Measurements from ENCODE around the gene DCAKD.
"Not testable (repeated sequence)": the region's sequence is repeated elsewhere in the genome, so short reads cannot be mapped to it uniquely, and the experiment has no call there.

Gene DCAKD

DNA sequence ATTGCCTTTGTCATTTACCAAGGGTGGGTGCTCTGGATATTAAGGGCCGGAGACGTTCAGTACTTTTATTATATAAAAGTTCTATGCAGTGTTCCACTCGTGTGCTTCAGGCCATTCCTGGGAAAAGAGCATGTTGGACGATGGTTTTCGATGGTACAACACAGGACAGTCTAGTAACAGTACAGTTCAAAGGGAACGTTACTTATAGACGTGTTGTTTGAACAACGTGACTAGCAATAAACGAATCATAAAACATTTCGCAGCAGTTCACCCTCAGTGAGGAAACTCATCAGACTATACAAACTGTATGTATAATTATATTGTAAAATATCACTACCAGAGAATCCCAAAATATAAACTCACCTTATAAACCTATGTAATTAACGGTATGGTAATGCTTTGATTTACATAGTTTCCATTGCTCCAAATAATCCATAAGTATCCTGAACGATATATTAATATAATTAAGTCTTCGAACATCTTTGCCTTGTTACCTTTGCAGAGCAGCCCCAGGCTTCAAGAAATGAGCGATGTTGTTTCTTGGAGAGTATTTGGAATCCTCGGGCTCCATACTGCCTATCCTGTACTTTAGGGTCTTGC is 10.3 kb upstream of the DCAKD start:
- DNase-seq = no peak

DNA sequence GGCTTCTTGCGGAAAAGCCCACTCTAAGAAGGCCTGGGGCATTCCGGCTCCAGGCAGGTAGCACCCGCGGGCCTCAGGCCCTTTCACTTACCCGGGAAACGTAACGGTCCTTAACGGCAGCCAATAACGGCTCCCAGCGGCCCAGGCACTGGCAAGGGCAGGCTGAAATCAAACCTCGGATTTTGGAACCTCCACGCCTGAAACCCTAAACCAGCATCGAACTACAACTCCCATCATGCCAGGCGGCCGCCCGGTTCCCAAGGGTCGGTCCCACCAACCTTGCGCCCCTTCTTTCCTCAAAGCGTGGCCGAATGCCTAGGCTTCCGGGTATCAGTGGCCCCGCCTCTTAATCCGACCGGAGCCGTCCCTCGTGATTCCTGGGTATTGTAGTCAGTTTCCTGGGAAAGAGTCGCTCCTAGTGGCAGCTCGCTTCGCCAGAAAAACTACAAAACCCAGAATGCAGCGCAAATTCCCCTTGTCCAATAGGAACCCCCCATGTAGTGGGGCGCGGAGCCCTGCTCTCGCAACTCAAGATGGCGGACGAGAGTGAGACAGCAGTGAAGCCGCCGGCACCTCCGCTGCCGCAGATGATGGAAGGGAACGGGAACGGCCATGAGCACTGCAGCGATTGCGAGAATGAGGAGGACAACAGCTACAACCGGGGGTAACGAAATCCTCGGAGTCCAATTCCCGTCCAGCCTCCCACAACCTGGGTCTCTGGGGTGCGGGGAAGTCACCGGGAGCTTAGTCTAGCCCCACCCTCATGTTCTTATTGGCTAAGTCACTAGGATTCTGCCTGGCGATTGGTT is 9.6 kb upstream of the DCAKD start, which contains the start of gene NMT1:
Gene NMT1, plus strand, starts transcription at position 521 of the 809 bp plus-strand sequence. Its CDS starts 13 bp downstream, at position 534.
- peak; percentile 97 to 98 for DNase-seq

DNA sequence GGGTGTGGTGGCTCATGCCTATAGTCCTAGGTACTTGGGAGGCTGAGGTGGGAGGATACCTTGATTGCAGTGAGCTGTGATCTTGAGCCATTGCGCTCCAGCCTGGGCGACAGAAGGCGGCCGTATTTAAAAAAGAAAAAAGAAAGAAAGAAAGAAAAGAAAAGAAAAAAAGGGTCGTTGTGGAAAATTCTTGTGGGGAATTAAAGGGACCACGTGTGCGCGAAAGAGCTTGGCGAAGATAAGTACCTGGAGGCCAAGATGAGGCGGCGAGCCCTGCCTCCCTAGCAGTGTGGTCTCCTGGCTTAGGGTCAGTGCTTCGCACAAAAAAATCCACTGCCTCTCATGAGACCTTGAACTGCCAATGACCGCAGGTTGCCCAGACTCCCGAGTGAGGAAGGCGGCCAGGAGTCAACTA is 9.0 kb upstream of the DCAKD start:
- DNase-seq = no peak

DNA sequence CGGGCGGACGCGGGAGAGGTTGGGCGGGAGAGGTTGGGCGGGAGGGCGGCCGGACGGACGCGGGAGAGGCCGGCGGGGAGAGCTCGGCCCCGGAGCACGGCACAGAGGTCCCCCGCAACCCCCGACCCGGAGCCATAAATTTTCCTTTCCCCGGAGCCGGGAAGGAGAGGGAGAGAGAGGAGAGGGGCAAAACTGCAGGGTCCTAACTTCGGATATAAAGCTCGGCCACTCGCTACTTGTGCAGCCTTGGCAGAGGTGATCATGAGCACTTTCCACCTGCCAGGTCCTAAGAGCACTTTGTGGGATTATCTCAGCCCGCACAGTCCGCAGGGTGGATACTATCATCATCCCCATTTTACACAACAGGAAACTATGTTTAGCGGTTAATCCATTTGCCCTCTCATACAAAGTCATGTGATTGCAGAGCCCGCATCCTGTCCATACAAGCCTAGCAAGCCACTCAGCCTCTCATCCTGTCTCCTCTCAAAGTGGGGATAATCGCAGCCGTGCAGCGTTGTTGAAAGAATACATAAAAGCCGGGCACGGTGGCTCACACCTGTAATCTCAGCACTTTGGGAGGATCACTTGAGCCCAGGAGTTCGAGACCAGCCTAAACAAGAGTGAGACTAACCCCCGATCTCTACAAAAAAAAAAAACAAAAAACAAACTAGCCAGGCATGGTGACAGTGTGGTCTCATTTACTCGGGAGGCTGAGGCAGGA is 780 bp upstream of the DCAKD start:
- peak; percentile 25 to 32 for DNase-seq

DNA sequence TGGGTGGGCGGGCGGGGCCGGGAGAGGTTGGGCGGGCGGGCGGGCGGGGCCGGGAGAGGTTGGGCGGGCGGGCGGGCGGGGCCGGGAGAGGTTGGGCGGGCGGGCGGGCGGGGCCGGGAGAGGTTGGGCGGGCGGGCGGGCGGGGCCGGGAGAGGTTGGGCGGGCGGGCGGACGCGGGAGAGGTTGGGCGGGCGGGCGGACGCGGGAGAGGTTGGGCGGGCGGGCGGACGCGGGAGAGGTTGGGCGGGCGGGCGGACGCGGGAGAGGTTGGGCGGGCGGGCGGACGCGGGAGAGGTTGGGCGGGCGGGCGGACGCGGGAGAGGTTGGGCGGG is 254 bp upstream of the DCAKD start:
- not testable (repeated sequence) for DNase-seq

DNA sequence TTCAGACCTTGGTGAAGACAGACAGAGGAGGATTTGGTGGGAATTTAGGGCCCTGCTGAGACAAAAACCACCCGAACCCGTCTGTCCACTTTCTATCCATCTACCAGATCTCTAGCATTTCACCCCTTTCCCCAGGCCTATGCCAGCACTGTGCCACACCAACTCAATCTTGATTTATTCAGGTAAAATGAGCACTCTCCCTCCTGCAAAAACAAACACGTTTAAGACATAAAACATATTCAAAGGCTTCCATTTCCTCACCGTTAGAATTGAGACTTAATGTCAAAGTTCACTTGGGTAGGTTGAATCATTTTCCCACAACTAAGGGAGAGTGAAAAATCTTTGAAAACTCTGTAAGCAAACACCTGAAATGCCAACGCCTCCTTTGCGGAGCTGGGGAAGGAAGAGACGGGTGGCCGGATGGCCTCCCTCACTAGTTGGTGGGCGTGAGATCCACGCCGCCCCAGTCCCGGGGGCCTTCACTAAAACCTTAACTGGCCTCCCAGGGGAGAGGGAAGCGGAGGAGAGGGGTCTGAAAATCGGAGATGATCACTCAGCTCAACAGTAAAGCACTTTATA is 862 bp downstream of the DCAKD start:
- DNase-seq = no peak

DNA sequence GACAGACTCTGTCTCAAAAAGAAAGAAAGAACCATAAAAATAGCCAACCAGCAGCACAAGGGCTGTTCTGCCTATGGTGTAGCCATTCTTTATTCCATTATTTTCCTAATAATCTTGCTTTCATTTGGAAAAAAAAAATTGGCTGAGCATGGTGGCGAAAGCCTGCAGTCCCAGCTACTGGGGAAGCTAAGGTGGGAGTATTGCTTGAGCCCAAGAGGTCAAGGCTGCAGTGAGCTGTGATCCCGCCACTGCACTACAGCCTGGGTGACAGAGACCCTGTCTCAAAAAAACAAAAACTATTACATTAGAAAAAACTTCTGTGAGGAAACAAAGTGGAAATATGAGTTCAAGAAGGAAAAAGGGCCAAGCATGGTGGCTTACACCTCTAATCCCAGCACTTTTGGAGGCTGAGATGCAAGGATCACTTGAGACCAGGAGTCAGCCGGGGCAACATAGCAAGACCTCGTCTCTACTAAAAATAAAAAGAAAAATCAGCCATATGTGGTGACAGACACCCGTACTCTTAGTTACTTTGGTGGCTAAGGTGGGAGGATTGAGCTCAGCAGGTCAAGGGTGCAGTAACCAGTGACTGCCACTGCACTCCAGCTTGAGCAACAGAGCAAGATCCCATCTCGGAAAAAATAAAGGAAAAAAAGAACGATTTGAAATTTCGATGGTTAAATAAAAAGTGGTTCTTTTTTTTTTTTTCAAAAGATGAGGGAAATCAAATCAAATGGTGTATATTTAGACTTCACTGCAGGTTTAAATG is 2.5 kb downstream of the DCAKD start:
- DNase-seq = no peak

DNA sequence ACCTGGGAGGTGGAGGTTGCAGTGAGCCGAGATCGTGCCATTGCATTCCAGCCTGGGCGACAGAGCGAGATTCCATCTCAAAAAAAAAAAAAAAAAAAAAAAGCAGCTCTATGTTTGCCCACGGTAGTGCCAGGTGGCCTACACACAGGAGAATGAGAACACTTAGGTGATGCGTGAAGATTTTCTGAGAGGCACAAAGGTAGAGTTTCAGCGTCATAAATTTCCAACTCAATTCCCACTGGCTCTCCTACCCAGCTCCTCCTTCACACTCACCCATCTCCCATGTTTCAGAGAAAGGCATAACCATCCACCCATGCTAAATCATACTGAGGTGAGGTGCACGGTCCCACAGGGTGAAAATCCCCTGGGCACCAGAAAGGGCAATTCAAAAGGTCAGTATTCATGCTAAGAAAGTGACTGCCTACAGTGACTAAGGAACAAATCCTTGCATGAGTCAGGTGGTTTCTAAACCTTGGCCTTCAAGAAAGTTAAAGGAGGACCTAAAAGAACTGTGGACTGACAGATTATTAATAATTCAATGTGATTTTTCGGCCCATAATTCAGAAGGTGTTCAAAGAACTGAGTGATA is 4.8 kb downstream of the DCAKD start:
- peak; percentile 30 to 64 for DNase-seq

DNA sequence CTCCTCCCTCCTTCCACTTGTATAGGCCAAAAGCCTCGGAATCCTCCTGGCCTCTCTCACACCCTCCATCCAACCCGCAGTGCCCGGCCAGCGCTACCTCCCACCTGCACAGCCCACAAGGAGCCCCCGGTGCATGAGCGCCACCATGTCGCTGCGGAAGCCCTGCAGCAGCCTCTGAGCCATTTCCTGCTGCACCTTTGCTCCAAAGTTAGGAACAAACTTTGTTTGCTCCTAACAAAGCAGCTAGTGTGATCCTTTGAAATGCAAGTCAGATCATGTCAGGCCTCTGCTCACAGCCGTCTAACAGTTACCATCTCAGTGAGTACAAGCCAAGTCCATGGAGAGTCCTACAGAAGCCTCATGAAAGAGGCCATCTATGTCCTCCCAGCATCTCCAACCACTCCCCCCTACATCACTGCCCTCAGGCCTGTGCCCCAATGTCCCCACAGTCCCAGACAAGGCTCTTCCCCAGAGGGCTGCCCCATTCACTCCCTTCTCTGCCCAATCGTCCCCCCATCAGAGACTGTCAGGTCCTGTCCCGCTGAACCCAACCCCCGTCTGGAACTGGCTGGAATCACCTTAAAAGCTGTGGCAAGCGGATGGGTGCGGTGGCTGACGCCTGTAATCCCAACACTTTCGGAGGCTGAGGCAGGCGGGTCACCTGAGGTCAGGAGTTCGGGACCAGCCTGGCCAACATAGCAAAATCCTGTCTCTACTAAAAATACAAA is 7.5 kb downstream of the DCAKD start:
- DNase-seq = no peak

DNA sequence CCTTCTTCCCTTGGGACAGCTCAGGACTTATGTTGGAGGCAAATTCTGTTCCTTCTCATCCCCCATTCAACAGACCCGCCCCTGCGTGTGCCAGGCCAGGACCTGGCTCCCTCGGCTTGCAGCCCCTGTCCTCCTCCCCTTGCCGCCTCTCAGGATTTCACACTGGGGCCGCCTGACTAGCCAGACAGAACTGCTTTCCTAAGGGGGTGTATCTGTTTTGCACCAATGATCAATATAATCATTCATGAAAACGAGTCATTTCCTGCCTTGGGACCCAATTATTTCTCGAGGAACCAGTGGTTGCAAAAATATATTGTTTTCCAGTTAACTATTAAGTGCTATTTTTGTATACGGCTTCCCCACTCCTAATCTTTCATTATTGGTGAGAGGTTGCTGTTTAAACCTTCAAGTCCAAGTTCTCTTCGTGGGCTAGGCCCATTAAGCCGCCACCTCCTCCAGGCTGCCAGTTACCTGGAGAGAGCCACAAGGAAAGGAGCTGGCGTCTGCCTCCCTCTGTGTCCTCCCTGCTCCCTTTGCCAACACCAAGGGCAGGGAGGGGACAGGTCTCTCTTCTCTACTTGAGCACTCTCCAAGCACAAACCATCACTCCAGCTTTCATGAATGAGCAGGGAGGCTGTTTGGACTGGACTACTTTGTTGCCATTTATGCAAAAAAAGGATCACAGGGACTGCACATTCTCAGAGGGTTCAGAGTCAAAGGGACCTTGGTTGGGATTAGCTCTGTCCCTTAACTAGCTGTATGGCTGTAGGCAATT is 8.9 kb downstream of the DCAKD start:
- no peak for DNase-seq

DNA sequence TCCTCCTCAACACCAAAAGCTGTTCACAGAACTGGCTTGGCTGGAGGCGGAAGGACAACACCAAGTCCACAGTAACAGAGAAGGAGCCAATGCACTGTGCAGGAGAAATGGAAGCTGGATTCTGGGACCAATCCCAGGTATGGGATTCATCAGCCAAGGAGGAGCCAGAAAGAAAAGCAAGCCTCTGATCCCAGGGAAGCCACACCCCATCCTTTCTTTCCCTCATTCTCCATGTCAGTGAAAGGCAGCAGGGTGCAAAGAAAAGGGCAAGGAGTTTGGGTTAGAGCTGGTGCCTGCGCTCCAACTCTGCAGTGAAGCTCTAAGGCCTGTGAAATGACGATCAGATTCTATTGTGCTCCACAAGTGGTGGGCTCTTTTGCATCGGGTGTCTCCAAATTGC is 11.0 kb downstream of the DCAKD start:
- no peak for DNase-seq

DNA sequence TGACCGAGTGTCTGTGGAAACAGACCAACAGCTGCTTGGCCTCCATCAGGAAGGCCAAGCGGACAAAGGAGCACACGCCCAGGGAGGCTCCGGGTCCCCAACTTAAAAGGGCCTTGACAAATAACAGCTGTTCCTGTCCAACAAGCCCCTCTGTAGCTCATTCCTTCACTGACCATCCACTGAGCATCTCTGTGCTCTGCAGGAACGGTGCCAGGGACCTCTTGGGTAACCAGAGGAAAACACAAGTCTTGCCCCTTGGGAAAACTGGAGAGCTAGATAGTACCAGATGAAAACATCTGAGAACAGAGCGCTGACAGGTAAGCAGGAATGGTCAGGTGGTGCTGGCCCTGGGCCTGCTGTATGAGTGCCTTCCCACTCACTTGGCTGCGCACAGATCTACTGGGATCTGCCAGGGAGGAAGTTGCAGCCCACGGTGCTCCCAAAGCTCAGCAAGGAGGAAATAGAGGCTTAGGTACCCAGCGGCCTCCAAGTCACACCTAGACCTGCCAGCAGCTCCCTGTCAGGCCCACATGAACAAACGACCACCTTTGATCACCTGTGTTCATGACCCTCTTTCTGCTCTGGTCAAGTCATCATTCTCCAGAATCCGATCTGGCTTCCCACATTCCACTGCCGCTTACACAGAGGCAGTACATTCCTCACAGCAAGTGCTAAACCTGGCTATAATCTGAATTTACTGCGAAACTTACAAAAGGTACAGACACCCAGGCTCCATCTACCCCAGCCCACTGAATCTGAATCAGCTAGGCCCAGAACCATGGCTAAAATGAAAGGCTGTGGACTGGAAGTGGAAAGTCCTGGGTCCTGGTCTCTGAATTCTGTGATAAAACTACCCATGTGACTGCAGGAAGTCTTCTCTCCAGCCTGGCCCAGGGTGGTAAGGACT is 12.5 kb downstream of the DCAKD start:
- no peak for DNase-seq

DNA sequence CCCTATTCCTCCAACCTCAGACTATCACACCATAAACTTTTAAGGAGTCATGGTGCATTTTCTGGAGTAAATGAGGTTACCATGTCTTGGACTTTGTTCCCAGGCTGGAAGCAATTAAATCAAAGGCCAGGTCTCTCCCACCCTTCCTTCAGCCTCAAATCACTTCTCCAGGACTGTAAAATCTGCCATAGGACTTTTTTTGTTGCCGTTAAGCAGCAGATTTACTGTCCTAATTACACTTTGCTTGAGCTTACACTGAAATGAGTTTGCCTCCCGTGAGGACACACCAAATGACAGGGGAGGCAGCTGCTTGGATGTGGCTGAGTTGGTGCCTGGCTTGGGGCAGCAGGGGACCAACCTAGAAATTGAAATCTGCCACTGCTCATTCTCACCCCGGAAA is 14.7 kb downstream of the DCAKD start:
- DNase-seq = no peak

DNA sequence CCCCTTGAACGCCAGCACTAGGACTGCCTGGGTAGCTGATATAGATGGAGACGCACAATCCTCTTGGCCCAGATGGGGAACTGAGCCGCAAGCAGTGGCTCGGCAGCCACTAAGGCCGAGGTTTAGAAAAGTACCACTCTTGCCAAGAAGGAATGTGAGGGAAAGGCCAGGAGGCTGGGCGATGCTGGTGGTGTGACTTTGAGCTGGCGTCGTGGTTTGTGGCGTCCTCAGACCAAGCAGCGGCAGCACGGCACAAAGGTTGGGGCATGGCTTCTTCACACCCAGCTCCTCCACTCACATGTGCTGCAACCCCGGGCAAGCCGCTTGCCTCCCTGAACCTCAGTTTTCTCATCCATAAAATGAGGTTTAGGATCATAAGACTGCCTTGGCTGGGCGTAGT is 15.6 kb downstream of the DCAKD start:
- DNase-seq = no peak

DNA sequence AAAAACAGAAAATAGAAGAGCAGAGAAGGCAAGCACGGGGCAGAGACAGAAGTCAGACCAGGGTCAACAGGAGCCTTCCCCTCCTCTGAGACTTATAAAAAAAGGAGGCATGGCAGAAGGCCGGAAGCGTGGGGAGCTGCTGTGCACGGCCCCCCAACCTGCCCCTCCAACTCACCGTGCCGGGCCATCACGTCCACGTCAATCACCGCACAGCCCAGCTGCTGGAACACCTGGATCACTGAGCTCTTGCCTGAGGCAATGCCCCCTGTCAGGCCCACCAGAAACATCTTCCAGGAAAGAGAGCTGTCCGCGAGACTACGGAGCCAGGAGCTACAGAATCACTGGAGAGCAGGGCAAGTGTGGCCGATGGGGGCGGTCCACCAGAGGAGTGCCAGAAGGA is 16.8 kb downstream of the DCAKD start:
- DNase-seq = no peak

DNA sequence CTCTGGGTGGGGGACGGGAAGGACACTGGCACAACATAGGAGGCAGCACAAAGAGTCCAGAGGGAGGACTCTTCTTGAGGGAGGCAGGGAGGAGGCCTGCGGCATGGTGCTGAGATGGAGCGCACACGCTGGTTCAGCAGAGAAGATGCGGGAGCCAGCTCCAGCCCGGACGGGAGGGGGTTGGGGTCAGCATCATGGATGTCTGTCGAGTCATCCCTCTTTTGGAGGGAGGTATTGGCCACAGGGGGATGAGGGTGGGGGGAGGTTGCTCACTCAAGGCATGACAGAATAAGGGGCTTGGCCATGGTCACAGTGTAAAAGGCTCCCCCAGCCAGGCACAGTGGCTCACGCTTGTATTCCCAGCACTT is 19.3 kb downstream of the DCAKD start:
- no peak for DNase-seq

DNA sequence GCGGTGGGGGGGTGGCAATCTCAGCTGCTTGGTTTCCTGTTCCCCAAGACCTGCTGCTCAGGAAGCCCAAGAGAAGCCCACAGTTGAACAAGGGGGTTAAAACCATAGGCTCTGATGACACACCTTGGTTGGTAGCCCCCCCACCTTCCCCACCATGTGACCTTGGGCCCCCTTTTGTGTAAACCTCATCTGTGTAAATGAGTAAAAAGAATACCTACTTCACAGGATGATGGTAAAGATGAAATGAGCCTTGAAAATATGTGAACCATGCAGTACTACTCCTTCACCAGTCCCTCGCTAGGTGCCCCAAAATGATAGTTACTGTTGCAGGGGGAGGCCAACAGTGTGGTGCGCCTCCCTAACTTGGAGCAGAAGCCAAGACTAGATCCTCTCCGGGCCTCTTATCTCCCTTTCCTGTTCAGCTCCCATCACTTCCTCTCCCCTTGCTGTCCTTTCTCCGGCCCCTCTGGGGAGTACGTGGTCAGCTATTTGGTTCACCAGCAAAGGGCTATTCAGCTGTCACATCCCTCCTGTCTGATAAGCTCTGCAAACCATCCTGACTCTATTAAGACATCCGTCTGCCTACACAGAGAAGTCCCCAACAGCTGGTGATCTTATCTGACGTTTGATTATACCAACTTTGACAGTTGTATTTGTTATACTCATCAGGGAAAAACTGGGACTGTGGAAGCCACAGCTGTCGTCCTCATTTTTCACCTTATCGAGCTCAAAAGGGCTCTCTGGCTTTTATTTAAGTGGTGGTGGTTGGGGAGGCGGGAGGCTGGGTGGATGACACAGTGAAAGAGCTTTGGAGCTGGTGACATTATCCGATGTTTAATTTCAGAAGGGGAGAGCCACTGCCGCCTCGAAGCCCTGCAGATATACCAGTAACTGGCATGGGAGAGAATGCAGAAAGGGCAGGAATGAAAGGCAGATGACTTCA is 19.9 kb downstream of the DCAKD start:
- no peak for DNase-seq

DNA sequence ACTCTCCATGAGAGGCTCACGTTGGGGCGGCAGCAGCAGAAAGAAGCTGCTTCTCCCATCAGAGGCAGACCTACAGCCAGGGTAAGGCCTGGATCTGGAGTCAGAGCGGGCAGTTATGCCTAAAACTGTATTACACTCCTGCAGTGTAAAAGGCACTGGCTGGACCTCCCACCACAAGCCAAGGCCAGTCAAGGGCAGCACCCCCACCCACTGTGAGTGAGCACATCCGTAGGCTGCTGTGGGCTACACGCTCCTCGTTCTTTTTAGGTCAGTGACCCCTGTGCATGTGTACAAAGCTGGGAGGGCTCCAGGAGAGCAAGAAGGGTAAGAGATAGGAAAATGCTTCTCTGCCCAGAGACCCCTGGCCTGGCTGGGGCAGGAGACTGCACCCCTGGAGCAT is 20.7 kb downstream of the DCAKD start:
- DNase-seq = no peak

Measured in NCI-H187 (cell line).